ENCODE data around the gene SLC41A2.

DNA sequence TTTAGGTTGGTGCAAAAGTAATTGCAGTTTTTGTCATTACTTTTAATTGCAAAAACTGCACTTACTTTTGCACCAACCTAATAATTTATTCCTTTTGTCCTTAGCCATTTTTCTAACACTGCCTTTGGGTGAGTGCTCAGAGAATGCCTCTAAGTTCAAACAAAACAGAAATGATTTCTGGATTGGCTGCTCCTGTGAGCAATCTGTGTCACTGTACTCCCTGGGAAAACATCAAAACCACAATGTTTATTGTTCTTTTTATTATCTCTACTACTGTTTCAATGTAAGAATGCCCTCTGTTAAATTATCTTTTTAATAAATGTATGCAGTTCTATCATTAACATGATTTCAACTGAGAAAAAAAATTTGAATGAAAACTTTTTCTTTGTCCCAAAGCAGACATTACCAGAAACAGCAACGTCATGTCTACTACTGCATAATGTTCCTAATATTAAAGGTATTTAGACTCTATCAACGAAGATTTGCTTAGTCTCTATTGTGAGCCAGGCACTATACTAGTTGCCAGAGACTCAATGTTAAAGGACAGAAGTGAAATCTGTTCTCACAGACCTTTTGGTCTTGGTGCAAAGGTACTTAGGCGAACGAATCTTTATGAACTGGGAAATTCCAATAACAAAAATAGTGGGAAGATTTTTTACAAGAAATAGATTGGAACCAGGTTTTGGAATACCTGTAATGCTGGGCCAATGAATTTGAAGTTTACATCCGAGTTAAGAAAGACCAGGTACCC lies 6.2 kb downstream of the SLC41A2 start:
- TF ChIP-seq ZNF133 (tag by site-specific recombination; IDR thresholded peaks at IDR 0.05) (no peak), ZNF629 (tag by site-specific recombination; IDR thresholded peaks at IDR 0.05) (no peak), ZNF184 (tag by site-specific recombination; IDR thresholded peaks at IDR 0.05) (no peak), ZNF501 (tag by site-specific recombination; IDR thresholded peaks at IDR 0.05) (no peak)
- TF ChIP-seq, protein P1, sequence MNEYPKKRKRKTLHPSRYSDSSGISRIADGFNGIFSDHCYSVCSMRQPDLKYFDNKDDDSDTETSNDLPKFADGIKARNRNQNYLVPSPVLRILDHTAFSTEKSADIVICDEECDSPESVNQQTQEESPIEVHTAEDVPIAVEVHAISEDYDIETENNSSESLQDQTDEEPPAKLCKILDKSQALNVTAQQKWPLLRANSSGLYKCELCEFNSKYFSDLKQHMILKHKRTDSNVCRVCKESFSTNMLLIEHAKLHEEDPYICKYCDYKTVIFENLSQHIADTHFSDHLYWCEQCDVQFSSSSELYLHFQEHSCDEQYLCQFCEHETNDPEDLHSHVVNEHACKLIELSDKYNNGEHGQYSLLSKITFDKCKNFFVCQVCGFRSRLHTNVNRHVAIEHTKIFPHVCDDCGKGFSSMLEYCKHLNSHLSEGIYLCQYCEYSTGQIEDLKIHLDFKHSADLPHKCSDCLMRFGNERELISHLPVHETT (tag by site-specific recombination; IDR thresholded peaks at IDR 0.05): no peak

Measured in HEK293 (cell line).